Left lung (tissue), 10 donors: ENCODE measurements around the gene TUBA3E. TPM values are rescaled to one million over a fixed set of nuclear protein-coding genes. Genes with fewer than 3 reads are reported as not detected.
A peak's percentile ranks its signal among the peaks of the same experiment; 100 is the strongest.
"Not testable (repeated sequence)": the region's sequence is repeated elsewhere in the genome, so short reads cannot be mapped to it uniquely, and the experiment has no call there.

Source experiments
- ATAC-seq: fragments of 200-7000 bp; cut with Tn5 transposase; one replicate; pipeline ENCODE4 v1.9.1; 2020; ENCODE audit warnings: moderate library complexity
- DNase-seq, 4 donors: peaks; one replicate each; pipeline ENCODE4 v3.0.0-alpha.2; 2013 to 2020
- H3K27ac ChIP-seq, 2 donors: fragments of 200-600 bp; sonication (generic) in 1 of 2; one replicate each; pipeline versions ENCODE4 v1.5.0 to v1.8.0; 2020 to 2021
- H3K27me3 ChIP-seq, 2 donors: fragments of 200-600 bp; sonication (generic) in 1 of 2; one replicate each; pipeline versions ENCODE4 v1.5.0 to v1.8.0; 2020 to 2021
- H3K36me3 ChIP-seq, 2 donors: fragments of 200-600 bp; sonication (generic) in 1 of 2; one replicate each; pipeline versions ENCODE4 v1.5.0 to v1.8.0; 2020 to 2021
- H3K4me1 ChIP-seq, 2 donors: fragments of 200-600 bp; one replicate each; pipeline ENCODE4 v1.8.0; 2021
- H3K4me3 ChIP-seq, 2 donors: fragments of 200-600 bp; sonication (generic) in 1 of 2; one replicate each; pipeline versions ENCODE4 v1.5.0 to v1.8.0; 2020 to 2021; ENCODE audit warnings: mild to moderate bottlenecking in 1 of 2
- H3K9me3 ChIP-seq, 2 donors: fragments of 200-600 bp; sonication (generic) in 1 of 2; one replicate each; pipeline versions ENCODE4 v1.5.0 to v1.8.0; 2020 to 2021
- intact Hi-C, 2 donors: fragments of 100-400 bp; cut with DNase I; formaldehyde crosslinking; loops; one replicate each; pipeline versions ENCODE4 v1.11.2 to v1.14.2; 2022
- polyA plus RNA-seq, 6 donors: library from polyadenylated mRNA; unstranded; fragments of 120-200 nt; gene quantifications; one replicate each; pipeline ENCODE4 v1.2.1, GENCODE V29; 2013; ENCODE audit not compliant: insufficient read length in 6 of 6
- total RNA-seq, 2 donors: library from RNA; stranded (reverse); fragmentation: NEBNext Ultra II Directional; extraction: Animal tissue kit (Norgen Biotek cat#: 25700); gene quantifications; one replicate each; pipeline ENCODE4 v1.2.1, GENCODE V29; 2021
- TF ChIP-seq, protein P1 (sequence below), 2 donors: fragments of 200-600 bp; sonication (generic) in 1 of 2; IDR thresholded peaks; one replicate each; pipeline versions ENCODE4 v1.5.0 to v1.8.0; 2021; ENCODE audit warnings: antibody characterized with exemption in 2 of 2
- donor health status: DM: no; HTN: yes; CAD: no.
- donor health status: DM: no; HTN: no; CAD: no.

The TUBA3E gene
- total and polyA plus RNA-seq, 8 donors, result 0.14 to 0.20 TPM; not detected in 6

DNA sequence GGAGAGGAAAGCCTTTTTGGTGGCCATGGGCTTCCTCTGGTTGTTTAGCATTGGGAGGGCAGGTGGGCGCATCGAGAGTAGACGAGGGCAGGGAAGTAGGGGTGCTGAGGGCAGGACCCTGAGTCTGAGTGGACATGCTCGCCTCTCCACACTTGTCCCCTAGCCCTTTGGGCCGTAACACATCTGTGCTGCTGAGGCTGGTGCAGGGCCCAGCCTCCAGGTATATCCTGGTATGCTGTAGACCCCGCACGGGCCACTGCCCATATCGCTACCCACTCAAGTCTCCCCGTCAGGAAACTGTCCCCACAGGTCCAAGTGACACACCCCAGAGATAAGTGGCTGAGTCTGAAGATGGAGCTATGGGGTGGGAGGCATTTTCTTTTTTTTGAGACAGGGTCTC, 39.6 kb downstream of the TUBA3E start:
- H3K9me3 ChIP-seq, result no peaks in the 10 kb centered on the region
- no peak for ATAC-seq

DNA sequence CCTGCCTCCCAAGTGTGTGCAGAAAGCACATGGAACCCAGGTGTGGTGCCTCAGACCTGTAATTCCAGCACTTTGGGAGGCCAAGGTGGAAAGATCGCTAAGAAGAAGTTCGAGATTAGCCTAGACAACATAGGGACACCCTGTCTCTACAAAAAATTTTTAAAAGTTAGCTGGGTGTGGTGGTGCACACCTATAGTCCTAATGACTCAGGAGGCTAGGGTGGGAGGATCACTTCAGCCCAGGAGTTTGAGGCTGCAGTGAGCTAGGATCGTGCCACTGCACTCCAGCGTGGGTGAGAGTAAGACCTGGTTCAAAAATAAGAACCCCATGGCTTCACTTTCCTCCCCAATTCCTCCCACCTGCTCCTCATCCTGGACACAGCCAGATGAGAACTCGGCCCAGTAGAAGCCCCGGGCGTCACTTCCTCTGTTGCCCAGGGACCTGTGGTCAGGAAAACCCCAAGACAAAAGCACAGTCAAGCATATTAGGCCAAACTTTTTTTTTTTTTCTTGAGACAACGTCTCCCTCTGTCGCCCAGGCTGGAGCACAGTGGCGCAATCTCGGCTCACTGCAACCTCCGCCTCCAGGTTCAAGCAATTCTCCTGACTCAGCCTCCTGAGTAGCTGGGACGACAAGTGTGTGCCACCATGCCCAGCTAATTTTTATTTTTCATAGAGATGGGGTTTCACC, 40.3 kb downstream of the TUBA3E start:
- H3K36me3 ChIP-seq, result peaks cover 0 to 89% of the 10 kb centered on the region in 2 donors
- H3K9me3 ChIP-seq, H3K27ac ChIP-seq, H3K4me1 ChIP-seq, H3K27me3 ChIP-seq, intact Hi-C loops, H3K4me3 ChIP-seq, ATAC-seq: not testable (repeated sequence)
- DNase-seq, result peak in 1 of 4 donors; percentile 34

More for the DNA sequence above, 39.6 kb downstream of the TUBA3E start:
- Histone ChIP-seq H3K27me3 (no peaks in the 10 kb centered on the region), H3K4me3 (no peak overlapping the region), H3K27ac (no peak overlapping the region), H3K4me1 (no peaks in the 10 kb centered on the region), H3K36me3 (peaks cover 0 to 90% of the 10 kb centered on the region in 2 donors)
- DNase-seq, result peak in 1 of 4 donors; percentile 54
- TF ChIP-seq, protein P1, sequence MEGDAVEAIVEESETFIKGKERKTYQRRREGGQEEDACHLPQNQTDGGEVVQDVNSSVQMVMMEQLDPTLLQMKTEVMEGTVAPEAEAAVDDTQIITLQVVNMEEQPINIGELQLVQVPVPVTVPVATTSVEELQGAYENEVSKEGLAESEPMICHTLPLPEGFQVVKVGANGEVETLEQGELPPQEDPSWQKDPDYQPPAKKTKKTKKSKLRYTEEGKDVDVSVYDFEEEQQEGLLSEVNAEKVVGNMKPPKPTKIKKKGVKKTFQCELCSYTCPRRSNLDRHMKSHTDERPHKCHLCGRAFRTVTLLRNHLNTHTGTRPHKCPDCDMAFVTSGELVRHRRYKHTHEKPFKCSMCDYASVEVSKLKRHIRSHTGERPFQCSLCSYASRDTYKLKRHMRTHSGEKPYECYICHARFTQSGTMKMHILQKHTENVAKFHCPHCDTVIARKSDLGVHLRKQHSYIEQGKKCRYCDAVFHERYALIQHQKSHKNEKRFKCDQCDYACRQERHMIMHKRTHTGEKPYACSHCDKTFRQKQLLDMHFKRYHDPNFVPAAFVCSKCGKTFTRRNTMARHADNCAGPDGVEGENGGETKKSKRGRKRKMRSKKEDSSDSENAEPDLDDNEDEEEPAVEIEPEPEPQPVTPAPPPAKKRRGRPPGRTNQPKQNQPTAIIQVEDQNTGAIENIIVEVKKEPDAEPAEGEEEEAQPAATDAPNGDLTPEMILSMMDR (IDR thresholded peaks at IDR 0.05), result no peak
- intact Hi-C loops, result no loop called here

DNA sequence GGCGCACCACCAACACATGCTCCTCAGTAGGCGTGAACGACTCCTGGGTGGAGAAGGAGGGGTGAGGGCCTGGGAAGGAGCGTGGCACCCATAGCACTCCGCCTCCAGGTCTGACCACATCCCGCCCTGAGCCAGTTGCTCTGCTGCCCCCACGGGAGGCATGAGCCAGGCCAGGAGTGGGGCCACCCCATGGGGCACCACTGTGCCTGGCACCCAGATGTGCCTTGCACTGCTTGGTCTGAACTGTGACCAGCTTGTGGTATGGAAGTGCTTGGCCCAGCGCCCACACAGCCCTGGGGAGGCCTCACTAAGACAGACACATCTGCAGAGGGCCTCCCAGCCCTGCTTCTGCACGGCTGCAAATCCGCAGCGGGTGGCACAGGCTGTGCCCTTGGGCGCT, 40.9 kb downstream of the TUBA3E start:
- H3K27me3 ChIP-seq, H3K4me1 ChIP-seq, ATAC-seq, H3K4me3 ChIP-seq, intact Hi-C loops, H3K27ac ChIP-seq, H3K9me3 ChIP-seq: not testable (repeated sequence)
- H3K36me3 ChIP-seq, result peaks cover 0 to 89% of the 10 kb centered on the region in 2 donors
- DNase-seq, result peak in 1 of 4 donors; percentile 61

DNA sequence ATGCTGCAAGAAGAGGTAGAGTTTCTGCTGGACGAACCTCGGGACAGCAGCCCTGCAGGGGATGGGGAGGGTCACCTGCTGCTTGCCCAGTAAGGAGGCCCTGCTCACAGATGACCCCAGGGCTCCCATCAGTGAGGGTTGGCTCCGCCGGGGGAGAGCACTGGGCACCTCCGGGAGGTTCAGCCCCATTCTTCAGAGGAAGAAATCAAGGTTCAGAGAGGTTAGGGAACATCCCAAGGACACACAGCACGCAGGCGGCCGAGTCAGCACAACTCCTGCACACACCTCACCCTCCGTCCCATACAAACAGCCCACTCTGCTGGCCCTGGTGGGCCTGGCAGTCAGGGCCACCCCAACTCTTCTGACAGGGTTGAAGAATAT, 41.6 kb downstream of the TUBA3E start:
- Histone ChIP-seq H3K4me1 (no peaks in the 10 kb centered on the region), H3K36me3 (peaks cover 0 to 91% of the 10 kb centered on the region in 2 donors), H3K27me3 (no peaks in the 10 kb centered on the region), H3K27ac (no peak overlapping the region), H3K9me3 (no peaks in the 10 kb centered on the region), H3K4me3 (no peak overlapping the region)
- DNase-seq (peak in 1 of 4 donors; percentile 45), ATAC-seq (no peak)
- TF ChIP-seq, protein P1 (IDR thresholded peaks at IDR 0.05), result no peak
- intact Hi-C loops, result no loop called here

DNA sequence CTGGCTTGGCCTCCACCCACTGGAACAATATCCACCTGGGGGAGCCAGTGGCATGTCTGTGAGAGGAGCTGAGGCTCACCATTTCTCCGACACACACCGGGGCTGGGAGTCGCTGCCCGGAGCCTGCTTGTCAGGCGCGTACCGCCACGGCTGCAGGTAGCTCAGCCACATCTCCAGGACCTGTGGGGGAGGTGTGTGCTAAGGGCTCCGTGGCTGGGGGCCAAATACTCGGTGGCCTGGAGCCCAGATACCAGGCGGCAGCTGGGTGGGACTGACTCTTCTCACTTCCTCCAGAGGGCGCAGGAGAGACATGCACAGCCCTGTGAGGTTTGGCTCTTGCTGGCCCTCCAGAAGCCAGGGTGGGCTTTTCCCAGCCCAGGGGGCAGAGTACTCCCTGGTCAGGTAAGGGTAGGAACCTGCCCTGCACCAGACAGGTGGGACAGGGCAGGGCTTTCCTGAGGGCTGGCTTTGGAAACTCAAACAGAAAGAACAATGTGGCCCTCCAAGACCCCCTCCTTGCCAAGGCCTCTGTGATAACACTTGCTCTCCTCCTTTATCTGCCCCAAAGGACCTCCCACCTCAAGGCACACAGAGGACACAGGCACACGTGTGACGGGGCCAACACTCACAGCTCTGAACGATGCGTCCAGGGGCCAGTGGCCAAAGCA, 42.1 kb downstream of the TUBA3E start:
- intact Hi-C loops, result not testable (repeated sequence)
- H3K36me3 ChIP-seq, result peaks cover 0 to 88% of the 10 kb centered on the region in 2 donors
- ATAC-seq, result peak; percentile 95

More for the DNA sequence above, 42.1 kb downstream of the TUBA3E start:
- TF ChIP-seq, protein P1 (IDR thresholded peaks at IDR 0.05), result peak; percentile 31 to 32
- not testable (repeated sequence) for H3K4me1 ChIP-seq, H3K4me3 ChIP-seq, H3K27me3 ChIP-seq, H3K27ac ChIP-seq, H3K9me3 ChIP-seq
- DNase-seq, result peak; percentile 20 to 82 (median 72)
